Loucy (cell line): ENCODE results near the gene ATF2.
"Not testable (repeated sequence)": the region's sequence is repeated elsewhere in the genome, so short reads cannot be mapped to it uniquely, and the experiment has no call there.

ENCODE experiments used
- H2AFZ ChIP-seq: fragments of 200-600 bp; sonication (generic); 2 replicates; pipeline ENCODE4 v1.6.0; 2016; ENCODE audit warnings: antibody characterized with exemption, mild to moderate bottlenecking, low read length, moderate library complexity
- H3F3A ChIP-seq: fragments of 200-600 bp; 2 replicates; pipeline ENCODE4 v1.6.0; 2016; ENCODE audit warnings: antibody characterized with exemption, low read depth, mild to moderate bottlenecking
- H3K27me3 ChIP-seq: fragments of 200-600 bp; sonication (generic); 2 replicates; pipeline ENCODE4 v1.6.1; 2014; ENCODE audit warnings: low read length, mild to moderate bottlenecking; ENCODE audit not compliant: insufficient read depth, poor library complexity, severe bottlenecking
- H3K36me3 ChIP-seq: fragments of 200-600 bp; sonication (generic); 2 replicates; pipeline ENCODE4 v1.6.1; 2016; ENCODE audit warnings: low read length; ENCODE audit not compliant: insufficient read depth
- H3K4me1 ChIP-seq: fragments of 200-600 bp; sonication (generic); 2 replicates; pipeline ENCODE4 v1.5.1; 2014; ENCODE audit warnings: low read length, mild to moderate bottlenecking; ENCODE audit not compliant: insufficient read depth, poor library complexity, severe bottlenecking
- H3K4me2 ChIP-seq: fragments of 200-600 bp; sonication (generic); 2 replicates; pipeline ENCODE4 v1.6.0; 2014; ENCODE audit warnings: antibody characterized with exemption, low read length, low read depth, mild to moderate bottlenecking; ENCODE audit not compliant: poor library complexity, severe bottlenecking
- H3K4me3 ChIP-seq: fragments of 200-600 bp; sonication (generic); 2 replicates; pipeline ENCODE4 v1.5.1; 2014; ENCODE audit warnings: low read length, mild to moderate bottlenecking, mixed read lengths; ENCODE audit not compliant: poor library complexity, severe bottlenecking
- H3K79me2 ChIP-seq: fragments of 200-600 bp; sonication (generic); 2 replicates; pipeline ENCODE4 v1.6.1; 2014; ENCODE audit warnings: low read length; ENCODE audit not compliant: insufficient read depth
- H3K9ac ChIP-seq: fragments of 200-600 bp; sonication (generic); 2 replicates; pipeline ENCODE4 v1.6.0; 2014; ENCODE audit warnings: mild to moderate bottlenecking, low read depth, low read length, moderate library complexity; ENCODE audit not compliant: poor library complexity, severe bottlenecking
- H3K9me2 ChIP-seq: fragments of 200-600 bp; sonication (generic); replicated peaks from 2 replicates; pipeline ENCODE4 v1.6.1; 2016; ENCODE audit warnings: low read depth, low read length, mixed read lengths
- H3K9me3 ChIP-seq: fragments of 200-600 bp; sonication (generic); 2 replicates; pipeline ENCODE4 v1.6.1; 2014; ENCODE audit warnings: mild to moderate bottlenecking, antibody characterized with exemption, low read length, low read depth; ENCODE audit not compliant: insufficient read depth
- H4K20me1 ChIP-seq: fragments of 200-600 bp; sonication (generic); 2 replicates; pipeline ENCODE4 v1.6.0; 2014; ENCODE audit warnings: antibody characterized with exemption, low read length, mild to moderate bottlenecking; ENCODE audit not compliant: insufficient read depth, poor library complexity, severe bottlenecking
- CTCF ChIP-seq: fragments of 200-600 bp; sonication (generic); conservative IDR thresholded peaks from 2 replicates; pipeline ENCODE4 v1.5.1; 2014; ENCODE audit warnings: mild to moderate bottlenecking, antibody characterized with exemption, low read length
- EZH2phosphoT487 ChIP-seq: fragments of 200-600 bp; IDR thresholded peaks from 2 replicates; pipeline ENCODE4 v1.6.1; 2018; ENCODE audit warnings: antibody characterized with exemption, mild to moderate bottlenecking, moderate library complexity, borderline replicate concordance

ATF2 gene

GRCh38 chr2:175123254-175123653, 44.7 kb downstream of the ATF2 start:
- TF ChIP-seq EZH2phosphoT487: no peak
- no peak for TF ChIP-seq CTCF
- Histone ChIP-seq H3K9me3 (no peaks in the 10 kb centered on the region), H3K4me2 (no peak overlapping the region), H3K79me2 (peaks cover 35% of the 10 kb centered on the region; the same call in 1 of the 2 replicates), H3K4me1 (no peaks in the 10 kb centered on the region), H3K9me2 (no peaks in the 10 kb centered on the region), H4K20me1 (peaks cover 5% of the 10 kb centered on the region), H3K36me3 (peaks cover 40% of the 10 kb centered on the region; the same call in 1 of the 2 replicates), H2AFZ (no peak overlapping the region), H3K9ac (no peak overlapping the region), H3K4me3 (no peak overlapping the region), H3F3A (no peaks in the 10 kb centered on the region), H3K27me3 (no peaks in the 10 kb centered on the region)

- H3K9me2 ChIP-seq: no peaks in the 10 kb centered on the region
- H3K4me1 ChIP-seq: no peaks in the 10 kb centered on the region
- H3K9ac ChIP-seq: no peak overlapping the region
- no peaks in the 10 kb centered on the region for H3K79me2 ChIP-seq
- no peak overlapping the region for H2AFZ ChIP-seq
- H3K4me2 ChIP-seq: no peak overlapping the region
- H3K36me3 ChIP-seq: peaks cover 74% of the 10 kb centered on the region
- TF ChIP-seq EZH2phosphoT487 (no peak), CTCF (peak; percentile 85)
- H3K9me3 ChIP-seq: no peaks in the 10 kb centered on the region
- H4K20me1 ChIP-seq: no peaks in the 10 kb centered on the region
- peaks cover 4% of the 10 kb centered on the region; the same call in 1 of the 2 replicates for H3F3A ChIP-seq
- no peaks in the 10 kb centered on the region for H3K27me3 ChIP-seq
- H3K4me3 ChIP-seq: no peak overlapping the region
These were observed 56.8 kb downstream of the ATF2 start for GRCh38 chr2:175111200-175111657.

DNA sequence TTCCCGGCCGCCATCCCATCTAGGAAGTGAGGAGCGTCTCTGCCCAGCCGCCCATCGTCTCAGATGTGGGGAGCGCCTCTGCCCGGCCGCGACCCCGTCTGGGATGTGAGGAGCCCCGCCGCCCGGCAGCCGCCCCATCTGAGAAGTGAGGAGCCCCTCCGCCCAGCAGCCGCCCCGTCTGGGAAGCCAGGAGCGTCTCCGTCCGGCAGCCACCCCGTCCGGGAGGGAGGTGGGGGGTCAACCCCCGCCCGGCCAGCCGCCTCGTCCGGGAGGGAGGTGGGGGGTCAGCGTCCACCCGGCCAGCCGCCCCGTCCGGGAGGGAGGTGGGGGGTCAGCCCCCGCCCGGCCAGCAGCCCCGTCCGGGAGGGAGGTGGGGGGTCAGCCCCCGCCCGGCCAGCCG, 59.9 kb downstream of the ATF2 start:
- not testable (repeated sequence) for H3K9me3 ChIP-seq, H2AFZ ChIP-seq, H3K79me2 ChIP-seq, H3K4me2 ChIP-seq, H3K9me2 ChIP-seq, H3K4me3 ChIP-seq, H3F3A ChIP-seq, H3K4me1 ChIP-seq, H4K20me1 ChIP-seq, H3K27me3 ChIP-seq, H3K9ac ChIP-seq
- peaks cover 60% of the 10 kb centered on the region; the same call in 1 of the 2 replicates for H3K36me3 ChIP-seq

DNA sequence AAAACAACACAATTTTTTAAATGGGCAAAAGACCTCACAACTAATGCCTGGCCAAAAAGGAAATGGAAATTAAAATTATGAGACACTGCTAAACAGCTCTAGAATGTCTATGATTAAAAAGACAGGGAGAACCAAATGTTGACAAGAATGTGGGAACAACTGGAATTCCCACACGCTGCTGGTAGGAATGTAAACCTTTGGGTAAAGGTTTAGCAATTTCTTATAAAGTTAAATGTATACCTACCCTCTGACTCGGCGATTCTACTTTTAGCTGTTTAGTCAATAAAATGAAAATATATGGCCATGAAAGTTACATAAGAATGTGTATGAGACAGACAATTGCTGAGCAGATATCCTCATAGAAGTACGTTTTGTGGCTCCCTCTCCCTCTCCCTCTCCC, 60.9 kb downstream of the ATF2 start:
- H3K27me3 ChIP-seq: no peaks in the 10 kb centered on the region
- no peaks in the 10 kb centered on the region for H3K9me3 ChIP-seq
- no peak overlapping the region for H3K4me3 ChIP-seq
- H3F3A ChIP-seq: peaks cover 4% of the 10 kb centered on the region; the same call in 1 of the 2 replicates
- TF ChIP-seq EZH2phosphoT487 (no peak), CTCF (no peak)
- no peak overlapping the region for H3K9ac ChIP-seq
- peaks cover 61% of the 10 kb centered on the region; the same call in 1 of the 2 replicates for H3K36me3 ChIP-seq
- H3K9me2 ChIP-seq: no peaks in the 10 kb centered on the region
- no peaks in the 10 kb centered on the region for H3K4me1 ChIP-seq
- no peaks in the 10 kb centered on the region for H4K20me1 ChIP-seq
- H2AFZ ChIP-seq: no peak overlapping the region
- H3K79me2 ChIP-seq: no peaks in the 10 kb centered on the region
- H3K4me2 ChIP-seq: no peak overlapping the region
